NCI-H524 (cell line): ENCODE data around the gene ST3GAL2.

Experiments used
- DNase-seq, 2 experiments: peaks; one replicate each; lab custom pipeline; 2025; lab: John Stamatoyannopoulos, UW

ST3GAL2 gene

GRCh38 chr16:70438969-70439862 is at the start of gene ST3GAL2:
ST3GAL2 (minus strand) TSS chr16:70439100; CDS start chr16:70398530, 40,570 bp downstream.
- peak; percentile 98 for DNase-seq

- no peak for DNase-seq
Measured at GRCh38 chr16:70484867-70485266, 46.0 kb upstream of the ST3GAL2 start.

GRCh38 chr16:70483426-70483825 is 44.5 kb upstream of the ST3GAL2 start:
- DNase-seq = peak; percentile 94 to 98

GRCh38 chr16:70482624-70483023 is 43.7 kb upstream of the ST3GAL2 start:
- DNase-seq = no peak

GRCh38 chr16:70481929-70482536 is 43.1 kb upstream of the ST3GAL2 start:
- DNase-seq = no peak

- peak; percentile 51 to 82 for DNase-seq
Measured at GRCh38 chr16:70480127-70481105, 41.5 kb upstream of the ST3GAL2 start.

GRCh38 chr16:70478912-70479341 is 40.0 kb upstream of the ST3GAL2 start:
- peak in 1 of 2 experiments; percentile 28 for DNase-seq

GRCh38 chr16:70478169-70478568 is 39.3 kb upstream of the ST3GAL2 start:
- DNase-seq = no peak

- peak; percentile 78 to 93 for DNase-seq
Measured at GRCh38 chr16:70476272-70477020, 37.5 kb upstream of the ST3GAL2 start.

- DNase-seq = peak in 1 of 2 experiments; percentile 25
Measured at GRCh38 chr16:70475054-70475871, 36.4 kb upstream of the ST3GAL2 start.

- no peak for DNase-seq
Measured at GRCh38 chr16:70474320-70475053, 35.6 kb upstream of the ST3GAL2 start.

- no peak for DNase-seq
Measured at GRCh38 chr16:70473446-70474319, 34.8 kb upstream of the ST3GAL2 start.

GRCh38 chr16:70472786-70473433 is 34.0 kb upstream of the ST3GAL2 start:
- DNase-seq = no peak

GRCh38 chr16:70470927-70471341 is 32.0 kb upstream of the ST3GAL2 start:
- no peak for DNase-seq

- DNase-seq = no peak
Measured at GRCh38 chr16:70470141-70470926, 31.4 kb upstream of the ST3GAL2 start.

- no peak for DNase-seq
Measured at GRCh38 chr16:70468776-70469525, 30.1 kb upstream of the ST3GAL2 start.

- no peak for DNase-seq
Measured at GRCh38 chr16:70467608-70468007, 28.7 kb upstream of the ST3GAL2 start.
